HEK293T (cell line): ENCODE results near the gene BMP7.

Experiments used
- CTBP1 ChIP-seq: fragments of 450-650 bp; IDR thresholded peaks from 2 replicates; pipeline ENCODE4 v1.6.1; 2016; ENCODE audit warnings: borderline replicate concordance
- NFRKB ChIP-seq: fragments of 450-650 bp; IDR thresholded peaks from 2 replicates; pipeline ENCODE4 v1.6.1; 2016; ENCODE audit warnings: mild to moderate bottlenecking, moderate library complexity
- ZNF384 ChIP-seq: fragments of 450-650 bp; IDR thresholded peaks from 2 replicates; pipeline ENCODE4 v1.6.1; 2016
- TF ChIP-seq, protein P1 (sequence below): fragments of 450-650 bp; IDR thresholded peaks from 2 replicates; pipeline ENCODE4 v1.6.1; 2016

DNA sequence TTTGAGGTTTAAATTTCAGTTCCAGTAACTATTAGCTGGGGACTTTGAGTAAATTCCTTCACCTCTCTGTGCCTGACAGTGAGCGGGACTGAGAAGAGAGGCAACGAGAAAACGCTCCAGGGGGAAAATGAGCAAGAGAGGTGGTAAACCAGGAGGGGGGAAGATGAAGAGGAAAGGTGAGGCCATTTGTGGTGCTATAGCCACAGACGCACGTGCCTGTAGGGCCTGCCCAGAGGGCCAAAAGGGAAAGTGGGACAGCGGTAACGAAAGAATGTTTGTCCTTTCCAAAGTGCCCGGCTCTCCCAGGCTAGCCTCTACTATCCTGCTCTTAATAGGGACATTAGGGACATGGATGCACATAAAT lies 99.2 kb downstream of the BMP7 start:
- no peak for TF ChIP-seq CTBP1
- no peak for TF ChIP-seq NFRKB
- TF ChIP-seq ZNF384: no peak
- TF ChIP-seq, protein P1, sequence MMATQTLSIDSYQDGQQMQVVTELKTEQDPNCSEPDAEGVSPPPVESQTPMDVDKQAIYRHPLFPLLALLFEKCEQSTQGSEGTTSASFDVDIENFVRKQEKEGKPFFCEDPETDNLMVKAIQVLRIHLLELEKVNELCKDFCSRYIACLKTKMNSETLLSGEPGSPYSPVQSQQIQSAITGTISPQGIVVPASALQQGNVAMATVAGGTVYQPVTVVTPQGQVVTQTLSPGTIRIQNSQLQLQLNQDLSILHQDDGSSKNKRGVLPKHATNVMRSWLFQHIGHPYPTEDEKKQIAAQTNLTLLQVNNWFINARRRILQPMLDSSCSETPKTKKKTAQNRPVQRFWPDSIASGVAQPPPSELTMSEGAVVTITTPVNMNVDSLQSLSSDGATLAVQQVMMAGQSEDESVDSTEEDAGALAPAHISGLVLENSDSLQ: no peak
